ENCODE results near the gene KRTAP10-1. TPM values are rescaled to one million over a fixed set of nuclear protein-coding genes. Genes with fewer than 3 reads are reported as not detected.

KRTAP10-1 gene
- polyA plus RNA-seq, 1 donor (not counting 4 experiments of a cell fraction or from before 2014, with no cell fraction given) = not detected

DNA sequence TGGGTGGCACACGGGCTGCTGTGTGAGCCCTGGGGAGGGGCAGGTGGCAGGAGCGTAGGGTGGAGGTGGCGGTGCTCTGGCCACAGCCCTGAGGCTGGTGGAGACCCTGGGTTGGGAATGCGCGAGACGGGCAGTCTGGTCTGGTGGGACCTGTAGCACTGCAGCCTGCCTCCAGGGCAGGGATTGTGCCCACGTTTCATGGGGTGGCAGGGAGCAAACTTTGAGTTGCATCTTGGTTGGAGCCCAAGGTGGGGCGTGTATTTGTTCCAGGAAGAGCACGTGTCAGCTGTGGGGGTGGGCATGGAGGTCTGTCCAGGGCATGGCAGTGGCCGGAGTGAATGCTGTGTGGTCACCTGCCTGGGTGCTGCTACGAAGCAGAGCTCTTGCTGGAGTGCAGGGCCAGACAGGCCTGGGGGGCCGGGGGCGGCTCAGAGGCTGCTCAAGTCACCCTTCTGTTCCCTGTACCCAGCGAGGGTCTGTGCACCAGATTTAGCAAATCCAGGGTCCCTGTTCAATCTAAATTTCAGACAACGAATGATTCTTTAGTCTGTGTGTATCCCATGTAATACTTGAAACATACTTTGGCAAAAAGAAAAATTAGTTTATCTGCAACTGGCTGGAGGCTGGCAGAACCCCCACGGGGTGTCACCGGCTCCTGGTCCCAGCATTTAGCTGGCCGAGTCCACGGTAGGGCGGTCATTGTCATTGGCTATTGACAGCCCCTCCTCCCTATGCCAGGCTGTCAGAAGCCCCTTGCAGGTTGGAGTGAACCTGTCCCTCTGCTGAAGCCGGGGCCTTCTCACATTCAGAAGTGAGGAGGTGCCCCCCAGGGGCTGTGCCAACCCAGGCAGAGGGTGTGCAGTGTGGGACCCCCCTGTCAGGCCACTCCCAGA lies 27.3 kb downstream of the KRTAP10-1 start:
- H3K4me1 ChIP-seq (ENCODE audit: control insufficient read depth, extremely low read depth, insufficient read depth, low read length) = no peaks in the 10 kb centered on the region
- DNase-seq (ENCODE audit: low read depth, low spot score) (no peak), FAIRE-seq (no peak)
- H3K9ac ChIP-seq (ENCODE audit: control insufficient read depth, extremely low read depth, insufficient read depth, low read length) = no peak overlapping the region
- H3K4me2 ChIP-seq (ENCODE audit: control insufficient read depth, extremely low read depth, insufficient read depth, low read depth, low read length) = no peak overlapping the region
- dilution Hi-C loops (cut with MboI; ENCODE audit: extremely low pct_ligation_motif_present, low sequenced_read_pairs) = no loop called here
- H3K9me3 ChIP-seq (ENCODE audit: control insufficient read depth, low read depth, low read length) = no peaks in the 10 kb centered on the region
- H3K27ac ChIP-seq (ENCODE audit: control insufficient read depth, insufficient read depth, low read length) = no peak overlapping the region
- TF ChIP-seq CTCF (optimal IDR thresholded peaks at IDR 0.05 in 1 of 3, IDR thresholded peaks at IDR 0.05 in 1 of 3, conservative IDR thresholded peaks at IDR 0.05 in 1 of 3; ENCODE audit: extremely low read depth in 1 of 3, insufficient read depth in 2 of 3, low read length in 3 of 3) = no peak
- no peak for TF ChIP-seq EZH2 (IDR thresholded peaks at IDR 0.05; ENCODE audit: low read length)
- no peaks in the 10 kb centered on the region for H4K20me1 ChIP-seq (ENCODE audit: control insufficient read depth, extremely low read depth, insufficient read depth, low read length)
- no peak overlapping the region for H3K4me3 ChIP-seq (ENCODE audit: control insufficient read depth in 2 of 3, extremely low read depth in 1 of 3, insufficient read depth in 2 of 3, low read depth in 1 of 3, low read length in 3 of 3)
- H3K9me1 ChIP-seq (ENCODE audit: control insufficient read depth, extremely low read depth, insufficient read depth, low read length) = no peaks in the 10 kb centered on the region
- H3K27me3 ChIP-seq (ENCODE audit: control insufficient read depth, extremely low read depth, insufficient read depth, low read length) = peaks cover 11% of the 10 kb centered on the region
- H3K36me3 ChIP-seq (ENCODE audit: control insufficient read depth in 2 of 2, extremely low read depth in 1 of 2, insufficient read depth in 2 of 2, low read length in 2 of 2) = no peaks in the 10 kb centered on the region
- no peak overlapping the region for H2AFZ ChIP-seq (ENCODE audit: control insufficient read depth, low read length)
- no peaks in the 10 kb centered on the region for H3K79me2 ChIP-seq (ENCODE audit: control insufficient read depth, insufficient read depth, low read length)

DNA sequence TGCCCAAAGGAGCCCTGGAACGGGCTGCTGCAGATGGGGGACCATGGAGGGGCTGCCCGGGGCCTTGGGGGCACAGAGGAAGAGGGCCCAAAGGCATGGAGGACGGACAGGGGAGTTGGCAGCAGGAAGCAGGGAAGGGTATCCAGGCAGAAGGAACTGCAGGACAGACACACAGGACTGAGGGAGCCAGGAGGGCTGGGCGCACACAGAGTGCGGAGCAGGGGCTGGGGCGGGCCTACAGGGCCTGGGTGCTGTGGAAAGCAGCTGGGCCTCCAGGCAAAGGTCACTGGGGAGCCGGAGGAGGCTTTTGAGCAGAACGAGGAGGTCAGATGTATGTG lies 28.1 kb downstream of the KRTAP10-1 start:
- H4K20me1 ChIP-seq (ENCODE audit: control insufficient read depth, extremely low read depth, insufficient read depth, low read length) = no peaks in the 10 kb centered on the region
- dilution Hi-C loops (cut with MboI; ENCODE audit: extremely low pct_ligation_motif_present, low sequenced_read_pairs) = no loop called here
- H3K27ac ChIP-seq (ENCODE audit: control insufficient read depth, insufficient read depth, low read length) = no peak overlapping the region
- no peak overlapping the region for H3K4me3 ChIP-seq (ENCODE audit: control insufficient read depth in 2 of 3, extremely low read depth in 1 of 3, insufficient read depth in 2 of 3, low read depth in 1 of 3, low read length in 3 of 3)
- H3K4me1 ChIP-seq (ENCODE audit: control insufficient read depth, extremely low read depth, insufficient read depth, low read length) = no peaks in the 10 kb centered on the region
- FAIRE-seq (no peak), DNase-seq (ENCODE audit: low read depth, low spot score) (no peak)
- TF ChIP-seq CTCF (optimal IDR thresholded peaks at IDR 0.05 in 1 of 3, IDR thresholded peaks at IDR 0.05 in 1 of 3, conservative IDR thresholded peaks at IDR 0.05 in 1 of 3; ENCODE audit: extremely low read depth in 1 of 3, insufficient read depth in 2 of 3, low read length in 3 of 3) (no peak), EZH2 (IDR thresholded peaks at IDR 0.05; ENCODE audit: low read length) (no peak)
- H3K36me3 ChIP-seq (ENCODE audit: control insufficient read depth in 2 of 2, extremely low read depth in 1 of 2, insufficient read depth in 2 of 2, low read length in 2 of 2) = no peaks in the 10 kb centered on the region
- H3K9me3 ChIP-seq (ENCODE audit: control insufficient read depth, low read depth, low read length) = no peaks in the 10 kb centered on the region
- H3K27me3 ChIP-seq (ENCODE audit: control insufficient read depth, extremely low read depth, insufficient read depth, low read length) = peaks cover 11% of the 10 kb centered on the region
- no peaks in the 10 kb centered on the region for H3K9me1 ChIP-seq (ENCODE audit: control insufficient read depth, extremely low read depth, insufficient read depth, low read length)
- H3K9ac ChIP-seq (ENCODE audit: control insufficient read depth, extremely low read depth, insufficient read depth, low read length) = no peak overlapping the region
- H2AFZ ChIP-seq (ENCODE audit: control insufficient read depth, low read length) = no peak overlapping the region
- no peaks in the 10 kb centered on the region for H3K79me2 ChIP-seq (ENCODE audit: control insufficient read depth, insufficient read depth, low read length)
- H3K4me2 ChIP-seq (ENCODE audit: control insufficient read depth, extremely low read depth, insufficient read depth, low read depth, low read length) = no peak overlapping the region
